HG03159 (cell line): Measurements from ENCODE around the gene NFIX.

ENCODE experiments used
- ATAC-seq: cut with Tn5 transposase; IDR thresholded peaks from one replicate; pipeline ENCODE4 v1.9.1; 2021; ENCODE audit warnings: mild to moderate bottlenecking, moderate library complexity; ENCODE audit not compliant: unreplicated experiment

NFIX gene

GRCh38 chr19:13018035-13018914 is 23.0 kb downstream of the NFIX start:
- no peak for ATAC-seq

- ATAC-seq = no peak
These were observed 24.1 kb downstream of the NFIX start for GRCh38 chr19:13019332-13019731.

- ATAC-seq = no peak
These were observed 24.7 kb downstream of the NFIX start for GRCh38 chr19:13020002-13020414.

GRCh38 chr19:13022111-13022858 is 27.0 kb downstream of the NFIX start:
- ATAC-seq = no peak

- ATAC-seq = no peak
These were observed 27.8 kb downstream of the NFIX start for GRCh38 chr19:13022859-13023636.

GRCh38 chr19:13023656-13024055 is 28.4 kb downstream of the NFIX start:
- no peak for ATAC-seq

GRCh38 chr19:13024126-13024950 is 29.1 kb downstream of the NFIX start:
- ATAC-seq = no peak

- no peak for ATAC-seq
These were observed 29.8 kb downstream of the NFIX start for GRCh38 chr19:13024951-13025697.

GRCh38 chr19:13025819-13026456 is 30.7 kb downstream of the NFIX start:
- ATAC-seq = no peak

GRCh38 chr19:13026462-13027370 is 31.4 kb downstream of the NFIX start:
- ATAC-seq = no peak

GRCh38 chr19:13027557-13027956 is 32.3 kb downstream of the NFIX start:
- no peak for ATAC-seq

- no peak for ATAC-seq
These were observed 32.8 kb downstream of the NFIX start for GRCh38 chr19:13028027-13028426.

GRCh38 chr19:13029301-13029880 is 34.1 kb downstream of the NFIX start:
- ATAC-seq = no peak

- ATAC-seq = no peak
These were observed 34.6 kb downstream of the NFIX start for GRCh38 chr19:13029893-13030292.

GRCh38 chr19:13031917-13032623 is 36.8 kb downstream of the NFIX start:
- no peak for ATAC-seq

GRCh38 chr19:13032837-13033236 is 37.6 kb downstream of the NFIX start:
- no peak for ATAC-seq

- ATAC-seq = no peak
These were observed 38.0 kb downstream of the NFIX start for GRCh38 chr19:13033244-13033643.
